Fibroblast of the aortic adventitia (primary cell): ENCODE measurements around the gene TTYH1. TPM values are rescaled to one million over a fixed set of nuclear protein-coding genes. Genes with fewer than 3 reads are reported as not detected.
"Not testable (repeated sequence)": the region's sequence is repeated elsewhere in the genome, so short reads cannot be mapped to it uniquely, and the experiment has no call there.

ENCODE experiments used
- DNase-seq: peaks from one replicate; pipeline ENCODE4 v3.0.0-alpha.2; 2010; ENCODE audit warnings: low read depth
- H3K4me3 ChIP-seq: 2 replicates; pipeline ENCODE4 v1.5.1; 2011; ENCODE audit warnings: low read depth, mild to moderate bottlenecking, control low read depth, low read length, moderate library complexity
- CTCF ChIP-seq: IDR thresholded peaks from 2 replicates; pipeline ENCODE4 v1.5.1; 2011; ENCODE audit warnings: mild to moderate bottlenecking, low read length, control low read depth, inconsistent platforms; ENCODE audit not compliant: insufficient read depth
- total RNA-seq: library from RNA; depleted of rRNA; stranded (reverse); fragments of >200 nt; gene quantifications from 2 replicates; pipeline ENCODE4 v1.2.3, GENCODE V29; 2012; ENCODE audit warnings: low replicate concordance

Gene TTYH1
- total RNA-seq, 1 donor = not detected

- peak overlapping the region; percentile 75 for H3K4me3 ChIP-seq
- peak; percentile 69 for DNase-seq
- peak; percentile 16 for TF ChIP-seq CTCF
Measured at GRCh38 chr19:54462655-54463530, 47.6 kb downstream of the TTYH1 start.

- TF ChIP-seq CTCF = no peak
- peak; percentile 98 for DNase-seq
- H3K4me3 ChIP-seq = peak within 1 kb of the TSS; percentile 75
Measured at GRCh38 chr19:54463531-54464043, 48.3 kb downstream of the TTYH1 start, which contains the start of gene LENG9. Gene LENG9 (minus strand): TSS chr19:54463778. CDS start chr19:54463526, 252 bp downstream.

GRCh38 chr19:54464044-54464629 lies 48.9 kb downstream of the TTYH1 start:
- DNase-seq = peak; percentile 56
- TF ChIP-seq CTCF = no peak
- H3K4me3 ChIP-seq = peak overlapping the region; percentile 59

- DNase-seq = peak; percentile 62
- TF ChIP-seq CTCF = no peak
- peak overlapping the region; percentile 59 for H3K4me3 ChIP-seq
Measured at GRCh38 chr19:54464630-54465425, 49.6 kb downstream of the TTYH1 start.

GRCh38 chr19:54465426-54466109 lies 50.3 kb downstream of the TTYH1 start:
- H3K4me3 ChIP-seq = no peak overlapping the region
- TF ChIP-seq CTCF = no peak
- DNase-seq = no peak

- DNase-seq, H3K4me3 ChIP-seq: not testable (repeated sequence)
Measured at GRCh38 chr19:54466110-54466480, 50.8 kb downstream of the TTYH1 start.
